NB4 (cell line): ENCODE data around the gene CYP26A1.

ENCODE experiments used
- MYC ChIP-seq: IDR thresholded peaks from 2 replicates; pipeline ENCODE4 v1.6.1; 2011; ENCODE audit warnings: low read depth, low read length
- POLR2A ChIP-seq: IDR thresholded peaks from 2 replicates; pipeline ENCODE4 v1.6.1; 2011; ENCODE audit warnings: mild to moderate bottlenecking; ENCODE audit not compliant: insufficient read length; ENCODE audit errors: extremely low read depth
- TF ChIP-seq, protein P1 (sequence below): IDR thresholded peaks from one replicate; pipeline ENCODE4 v1.5.1; 2012; ENCODE audit warnings: low read depth, low read length
- TF ChIP-seq, protein P2 (sequence below): IDR thresholded peaks from 2 replicates; pipeline ENCODE4 v1.6.1; 2011; ENCODE audit warnings: low read depth, low read length

DNA sequence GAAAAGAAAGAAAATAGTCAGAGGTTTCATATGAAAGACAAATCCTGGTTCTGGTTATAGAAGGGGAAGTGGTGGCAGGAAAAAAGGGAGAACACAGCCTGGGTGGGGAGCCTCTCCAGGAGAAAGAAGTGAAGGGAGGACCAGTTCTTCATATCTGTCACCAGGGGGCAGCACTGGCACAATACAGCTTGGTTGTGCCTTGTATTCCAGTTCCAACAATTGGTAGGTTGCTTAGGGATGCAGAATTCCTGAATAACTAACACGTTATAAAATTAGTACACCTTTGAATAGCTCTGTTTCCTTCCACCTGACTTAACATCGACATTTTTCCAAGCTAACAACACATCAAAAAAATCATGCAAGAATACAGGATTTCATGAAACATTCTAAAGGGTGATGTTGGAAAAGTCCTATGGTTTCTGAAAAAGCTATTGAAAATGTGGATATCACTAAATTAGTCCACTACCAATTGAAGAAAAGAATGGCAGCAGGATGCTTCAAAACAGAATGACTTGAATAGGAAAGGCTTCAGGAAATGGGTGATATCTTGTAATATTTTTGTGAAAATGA, 52.9 kb downstream of the CYP26A1 start:
- TF ChIP-seq, protein P1, sequence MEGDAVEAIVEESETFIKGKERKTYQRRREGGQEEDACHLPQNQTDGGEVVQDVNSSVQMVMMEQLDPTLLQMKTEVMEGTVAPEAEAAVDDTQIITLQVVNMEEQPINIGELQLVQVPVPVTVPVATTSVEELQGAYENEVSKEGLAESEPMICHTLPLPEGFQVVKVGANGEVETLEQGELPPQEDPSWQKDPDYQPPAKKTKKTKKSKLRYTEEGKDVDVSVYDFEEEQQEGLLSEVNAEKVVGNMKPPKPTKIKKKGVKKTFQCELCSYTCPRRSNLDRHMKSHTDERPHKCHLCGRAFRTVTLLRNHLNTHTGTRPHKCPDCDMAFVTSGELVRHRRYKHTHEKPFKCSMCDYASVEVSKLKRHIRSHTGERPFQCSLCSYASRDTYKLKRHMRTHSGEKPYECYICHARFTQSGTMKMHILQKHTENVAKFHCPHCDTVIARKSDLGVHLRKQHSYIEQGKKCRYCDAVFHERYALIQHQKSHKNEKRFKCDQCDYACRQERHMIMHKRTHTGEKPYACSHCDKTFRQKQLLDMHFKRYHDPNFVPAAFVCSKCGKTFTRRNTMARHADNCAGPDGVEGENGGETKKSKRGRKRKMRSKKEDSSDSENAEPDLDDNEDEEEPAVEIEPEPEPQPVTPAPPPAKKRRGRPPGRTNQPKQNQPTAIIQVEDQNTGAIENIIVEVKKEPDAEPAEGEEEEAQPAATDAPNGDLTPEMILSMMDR, result peak; percentile 45
- no peak for TF ChIP-seq POLR2A
- TF ChIP-seq, protein P2, sequence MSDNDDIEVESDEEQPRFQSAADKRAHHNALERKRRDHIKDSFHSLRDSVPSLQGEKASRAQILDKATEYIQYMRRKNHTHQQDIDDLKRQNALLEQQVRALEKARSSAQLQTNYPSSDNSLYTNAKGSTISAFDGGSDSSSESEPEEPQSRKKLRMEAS, result no peak
- no peak for TF ChIP-seq MYC
